ENCODE measurements around the gene CCT8. TPM values are rescaled to one million over a fixed set of nuclear protein-coding genes. Genes with fewer than 3 reads are reported as not detected.

CCT8 gene
- total and polyA plus RNA-seq, 2 of the 8 experiments (the other 6 are each of a cell fraction or from before 2014, with no cell fraction given) = 151 to 319 TPM

- H2BK120ac ChIP-seq (replicated peaks; ENCODE audit: low read depth, low read length) = no peak overlapping the region
- TF ChIP-seq CTBP2 (IDR thresholded peaks at IDR 0.05; ENCODE audit: borderline replicate concordance, insufficient read depth, insufficient read length, low read length) = no peak
- no peak for TF ChIP-seq EGR1 (IDR thresholded peaks at IDR 0.05; ENCODE audit: borderline replicate concordance, low read depth, low read length)
- TF ChIP-seq SAP30 (IDR thresholded peaks at IDR 0.05; ENCODE audit: insufficient read depth, insufficient replicate concordance, low read length) = no peak
- TF ChIP-seq JUND (IDR thresholded peaks at IDR 0.05; ENCODE audit: low read length) = no peak
- no peak for TF ChIP-seq SP2 (IDR thresholded peaks at IDR 0.05; ENCODE audit: low read length)
- TF ChIP-seq TAF7 (optimal IDR thresholded peaks at IDR 0.05; ENCODE audit: borderline replicate concordance, low read depth, low read length) = no peak
- TF ChIP-seq POLR2AphosphoS5 (IDR thresholded peaks at IDR 0.05; ENCODE audit: low read depth, low read length) = no peak
- no peak for TF ChIP-seq E2F6 (IDR thresholded peaks at IDR 0.05)
- no peak for TF ChIP-seq MAX (IDR thresholded peaks at IDR 0.05)
- no peak for TF ChIP-seq BRCA1 (IDR thresholded peaks at IDR 0.05; ENCODE audit: low read depth, low read length)
- no peak for TF ChIP-seq SIN3A (conservative IDR thresholded peaks at IDR 0.05 in 1 of 2, IDR thresholded peaks at IDR 0.05 in 1 of 2; ENCODE audit: low read depth in 1 of 2, low read length in 2 of 2)
- TF ChIP-seq GABPA (IDR thresholded peaks at IDR 0.05; ENCODE audit: borderline replicate concordance, insufficient read depth, low read length) = no peak
Measured at GRCh38 chr21:29085106-29085752, 11.8 kb upstream of the CCT8 start.

More at GRCh38 chr21:29085106-29085752, 11.8 kb upstream of the CCT8 start:
- Histone ChIP-seq H3K36me3 (ENCODE audit: control insufficient read depth in 2 of 4, insufficient read depth in 4 of 4, low read length in 3 of 4) (no peaks in the 10 kb centered on the region), H3K23me2 (ENCODE audit: low read depth, low read length) (no peaks in the 10 kb centered on the region), H3K23ac (ENCODE audit: insufficient read length) (peak overlapping the region; percentile 59), H3K9me3 (ENCODE audit: insufficient read depth in 2 of 2, low read depth in 1 of 2, low read length in 1 of 2) (no peaks in the 10 kb centered on the region), H2BK5ac (ENCODE audit: low read depth, low read length) (no peak overlapping the region), H3K14ac (ENCODE audit: insufficient read length) (no peak overlapping the region), H2AFZ (ENCODE audit: low read length) (no peak overlapping the region), H3K27ac (ENCODE audit: low read depth, low read length) (no peak overlapping the region), H2BK15ac (ENCODE audit: low read length) (no peak overlapping the region), H3K79me2 (ENCODE audit: control insufficient read depth in 1 of 2, insufficient read depth in 2 of 2, low read length in 2 of 2) (no peaks in the 10 kb centered on the region), H3K9ac (replicated peaks in 1 of 4; ENCODE audit: extremely low read depth in 1 of 4, low read depth in 3 of 4, low read length in 3 of 4) (no peak overlapping the region), H3K27me3 (replicated peaks in 1 of 4; ENCODE audit: control insufficient read depth in 3 of 4, extremely low read depth in 1 of 4, insufficient read depth in 3 of 4, low read length in 3 of 4) (no peaks in the 10 kb centered on the region; a peak in 1 of 7 replicates), H3K4me3 (ENCODE audit: extremely low read depth in 1 of 4, insufficient read depth in 2 of 4, low read depth in 3 of 4, low read length in 4 of 4) (no peak overlapping the region), H4K91ac (replicated peaks; ENCODE audit: insufficient read length, low read length) (no peak overlapping the region), H2BK12ac (ENCODE audit: low read depth, low read length) (no peak overlapping the region), H2BK20ac (ENCODE audit: low read length) (no peak overlapping the region), H2AK5ac (ENCODE audit: low read depth, low read length) (no peak overlapping the region), H3K56ac (replicated peaks; ENCODE audit: insufficient read length, low read depth, low read length) (no peak overlapping the region), H3K79me1 (ENCODE audit: low read depth, low read length) (no peaks in the 10 kb centered on the region), H4K20me1 (replicated peaks in 1 of 2; ENCODE audit: control insufficient read depth in 1 of 2, insufficient read depth in 2 of 2, low read length in 2 of 2) (no peaks in the 10 kb centered on the region), H3K4me1 (replicated peaks in 1 of 4; ENCODE audit: control insufficient read depth in 3 of 4, insufficient read depth in 4 of 4, low read length in 3 of 4) (peaks cover 0 to 3% (median 0%) of the 10 kb centered on the region in 4 experiments; a peak in 1 of 7 replicates), H3K4me2 (ENCODE audit: insufficient read depth in 1 of 2, low read depth in 2 of 2, low read length in 2 of 2) (no peak overlapping the region), H4K8ac (ENCODE audit: extremely low read depth, insufficient read depth, low read length) (no peak overlapping the region), H4K5ac (ENCODE audit: insufficient read length, low read depth, low read length) (no peak overlapping the region), H3K18ac (ENCODE audit: extremely low read depth, low read length) (no peak overlapping the region), H3K4ac (replicated peaks; ENCODE audit: insufficient read length, low read depth, low read length) (no peak overlapping the region)
- no peak for DNase-seq (ENCODE audit: low read depth in 1 of 2, low spot score in 2 of 2)
- CTCF ChIA-PET (ENCODE audit: partially characterized antibody) = interaction anchor here (0.6 to 3.9 kb wide), 6 partner anchors 8 to 1056 kb away, joined by 3 to 15 read pairs (median 4); no protein-coding TSS in a partner anchor
- POLR2A ChIA-PET (ENCODE audit: partially characterized antibody) = interaction anchor here (0.9 kb wide), 1 partner anchor 9 kb away, joined by 3 read pairs; no protein-coding TSS in a partner anchor
- no peak for FAIRE-seq
- 84% methylated on average over 8 of the region's 8 CpGs; no CpG with 5 or more reads in 1 of the 2 experiments for WGBS, 2 experiments (ENCODE audit: extremely low coverage in 1 of 2, insufficient coverage in 1 of 2, insufficient read length in 1 of 2, insufficient replicate concordance in 2 of 2, low coverage in 1 of 2, low lambda C conversion rate in 2 of 2, missing lambda C conversion rate in 1 of 2)
